OCI-LY7 (cell line): Measurements from ENCODE around the gene MAN1A2.

Source experiments
- EZH2phosphoT487 ChIP-seq: fragments of 200-600 bp; sonication (generic); IDR thresholded peaks from 2 replicates; pipeline ENCODE4 v1.6.1; 2018; ENCODE audit warnings: low read depth, borderline replicate concordance, mild to moderate bottlenecking, mixed run types, antibody characterized with exemption, low read length, moderate library complexity, mixed read lengths
- TF ChIP-seq, protein P1 (sequence below): fragments of 200-600 bp; sonication (generic); conservative IDR thresholded peaks from 2 replicates; pipeline ENCODE4 v1.5.1; 2014; ENCODE audit warnings: mild to moderate bottlenecking, antibody characterized with exemption, low read length, moderate library complexity, mixed read lengths

DNA sequence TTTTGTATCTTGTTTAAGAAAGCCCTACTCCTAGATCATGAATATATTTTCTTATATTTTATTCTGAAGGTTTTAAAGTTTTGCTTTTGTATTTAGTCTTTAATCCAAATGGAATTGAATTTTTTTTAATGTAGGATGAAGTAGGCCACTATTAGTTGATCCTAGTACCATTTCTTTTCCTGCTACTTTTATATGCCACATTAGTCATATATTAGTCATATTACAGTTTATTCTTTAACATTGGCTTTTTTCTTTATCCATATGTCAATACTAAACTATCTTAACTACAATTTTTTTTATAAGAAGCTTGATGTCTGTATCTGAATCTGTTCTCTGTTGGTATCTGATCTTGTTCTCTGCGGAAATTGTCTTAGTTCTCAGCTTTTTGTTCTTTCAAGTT lies 48.8 kb downstream of the MAN1A2 start:
- TF ChIP-seq, protein P1, sequence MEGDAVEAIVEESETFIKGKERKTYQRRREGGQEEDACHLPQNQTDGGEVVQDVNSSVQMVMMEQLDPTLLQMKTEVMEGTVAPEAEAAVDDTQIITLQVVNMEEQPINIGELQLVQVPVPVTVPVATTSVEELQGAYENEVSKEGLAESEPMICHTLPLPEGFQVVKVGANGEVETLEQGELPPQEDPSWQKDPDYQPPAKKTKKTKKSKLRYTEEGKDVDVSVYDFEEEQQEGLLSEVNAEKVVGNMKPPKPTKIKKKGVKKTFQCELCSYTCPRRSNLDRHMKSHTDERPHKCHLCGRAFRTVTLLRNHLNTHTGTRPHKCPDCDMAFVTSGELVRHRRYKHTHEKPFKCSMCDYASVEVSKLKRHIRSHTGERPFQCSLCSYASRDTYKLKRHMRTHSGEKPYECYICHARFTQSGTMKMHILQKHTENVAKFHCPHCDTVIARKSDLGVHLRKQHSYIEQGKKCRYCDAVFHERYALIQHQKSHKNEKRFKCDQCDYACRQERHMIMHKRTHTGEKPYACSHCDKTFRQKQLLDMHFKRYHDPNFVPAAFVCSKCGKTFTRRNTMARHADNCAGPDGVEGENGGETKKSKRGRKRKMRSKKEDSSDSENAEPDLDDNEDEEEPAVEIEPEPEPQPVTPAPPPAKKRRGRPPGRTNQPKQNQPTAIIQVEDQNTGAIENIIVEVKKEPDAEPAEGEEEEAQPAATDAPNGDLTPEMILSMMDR, result no peak
- no peak for TF ChIP-seq EZH2phosphoT487
